ENCODE results near the gene ZC3HAV1L.
"Not testable (repeated sequence)": the region's sequence is repeated elsewhere in the genome, so short reads cannot be mapped to it uniquely, and the experiment has no call there.

Gene ZC3HAV1L

GRCh38 chr7:139035586-139036353, at the start of gene ZC3HAV1L:
TSS of gene ZC3HAV1L (minus strand) at chr7:139036042. CDS start at chr7:139036017, 25 bp downstream.
- DNase-seq (ENCODE audit: low spot score), result peak; percentile 79

- DNase-seq (ENCODE audit: low spot score), result no peak
Observed at GRCh38 chr7:139084709-139085108, 48.9 kb upstream of the ZC3HAV1L start.

GRCh38 chr7:139081584-139081983, 45.7 kb upstream of the ZC3HAV1L start:
- DNase-seq (ENCODE audit: low spot score), result no peak

- DNase-seq (ENCODE audit: low spot score), result no peak
Observed at GRCh38 chr7:139080905-139081304, 45.1 kb upstream of the ZC3HAV1L start.

- DNase-seq (ENCODE audit: low spot score), result no peak
Observed at GRCh38 chr7:139079861-139080260, 44.0 kb upstream of the ZC3HAV1L start.

GRCh38 chr7:139078911-139079310, 43.1 kb upstream of the ZC3HAV1L start:
- DNase-seq (ENCODE audit: low spot score), result no peak

- no peak for DNase-seq (ENCODE audit: low spot score)
Observed at GRCh38 chr7:139078399-139078798, 42.6 kb upstream of the ZC3HAV1L start.

- DNase-seq (ENCODE audit: low spot score), result not testable (repeated sequence)
Observed at GRCh38 chr7:139077706-139078105, 41.9 kb upstream of the ZC3HAV1L start.

- no peak for DNase-seq (ENCODE audit: low spot score)
Observed at GRCh38 chr7:139075871-139076686, 40.2 kb upstream of the ZC3HAV1L start.

- peak; percentile 70 for DNase-seq (ENCODE audit: low spot score)
Observed at GRCh38 chr7:139075031-139075652, 39.3 kb upstream of the ZC3HAV1L start.

GRCh38 chr7:139072796-139073195, 37.0 kb upstream of the ZC3HAV1L start:
- DNase-seq (ENCODE audit: low spot score), result no peak

- no peak for DNase-seq (ENCODE audit: low spot score)
Observed at GRCh38 chr7:139071680-139072079, 35.8 kb upstream of the ZC3HAV1L start.

GRCh38 chr7:139068544-139069399, 32.9 kb upstream of the ZC3HAV1L start:
- DNase-seq (ENCODE audit: low spot score), result no peak

- no peak for DNase-seq (ENCODE audit: low spot score)
Observed at GRCh38 chr7:139066315-139066714, 30.5 kb upstream of the ZC3HAV1L start.

- DNase-seq (ENCODE audit: low spot score), result no peak
Observed at GRCh38 chr7:139065323-139065722, 29.5 kb upstream of the ZC3HAV1L start.

GRCh38 chr7:139061416-139061815, 25.6 kb upstream of the ZC3HAV1L start:
- no peak for DNase-seq (ENCODE audit: low spot score)

- no peak for DNase-seq (ENCODE audit: low spot score)
Observed at GRCh38 chr7:139060695-139061237, 24.9 kb upstream of the ZC3HAV1L start.

GRCh38 chr7:139059905-139060304, 24.1 kb upstream of the ZC3HAV1L start:
- no peak for DNase-seq (ENCODE audit: low spot score)

GRCh38 chr7:139058943-139059342, 23.1 kb upstream of the ZC3HAV1L start:
- no peak for DNase-seq (ENCODE audit: low spot score)

- no peak for DNase-seq (ENCODE audit: low spot score)
Observed at GRCh38 chr7:139055674-139056073, 19.8 kb upstream of the ZC3HAV1L start.

GRCh38 chr7:139054656-139055055, 18.8 kb upstream of the ZC3HAV1L start:
- not testable (repeated sequence) for DNase-seq (ENCODE audit: low spot score)
